Fibroblast of lung (primary cell): ENCODE measurements around the gene INF2. TPM values are rescaled to one million over a fixed set of nuclear protein-coding genes. Genes with fewer than 3 reads are reported as not detected.

Source experiments
- DNase-seq, 2 donors: peaks; one replicate each; pipeline versions ENCODE4 v3.0.0 to v3.0.0-alpha.2; 2010; ENCODE audit warnings: low read depth in 2 of 2
- H2AFZ ChIP-seq: 2 replicates; pipeline ENCODE4 v1.5.1; 2012; ENCODE audit warnings: low read length, control low read depth, inconsistent platforms
- H3K27ac ChIP-seq: 2 replicates; pipeline ENCODE4 v1.5.1; 2011; ENCODE audit warnings: low read length, control low read depth; ENCODE audit not compliant: insufficient read depth
- H3K27me3 ChIP-seq: 2 replicates; pipeline ENCODE4 v1.5.1; 2011; ENCODE audit warnings: mild to moderate bottlenecking, low read length; ENCODE audit not compliant: control insufficient read depth, insufficient read depth
- H3K36me3 ChIP-seq: 2 replicates; pipeline ENCODE4 v1.5.1; 2011; ENCODE audit warnings: low read length; ENCODE audit not compliant: control insufficient read depth, insufficient read depth
- H3K4me1 ChIP-seq: 2 replicates; pipeline ENCODE4 v1.5.1; 2011; ENCODE audit warnings: low read length; ENCODE audit not compliant: control insufficient read depth, insufficient read depth; ENCODE audit errors: extremely low read depth
- H3K4me2 ChIP-seq: 2 replicates; pipeline ENCODE4 v1.5.1; 2011; ENCODE audit warnings: low read length, control low read depth; ENCODE audit not compliant: insufficient read depth; ENCODE audit errors: extremely low read depth
- H3K4me3 ChIP-seq, 4 experiments: fragments of 200-600 bp in 1 of 4; sonication (generic) in 1 of 4; replicated peaks in 1 of 4; 2 replicates each; pipeline ENCODE4 v1.5.1; 2011 to 2016; ENCODE audit warnings: low read length in 4 of 4, low read depth in 3 of 4, mild to moderate bottlenecking in 3 of 4, control low read depth in 2 of 4, inconsistent platforms in 1 of 4, mixed read lengths in 1 of 4; ENCODE audit not compliant: insufficient read depth in 1 of 4; ENCODE audit errors: control extremely low read depth in 1 of 4
- H3K79me2 ChIP-seq: 2 replicates; pipeline ENCODE4 v1.5.1; 2012; ENCODE audit warnings: mild to moderate bottlenecking, low read length, inconsistent platforms; ENCODE audit not compliant: control insufficient read depth, insufficient read depth
- H3K9ac ChIP-seq: 2 replicates; pipeline ENCODE4 v1.5.1; 2011; ENCODE audit warnings: mild to moderate bottlenecking, low read length, control low read depth; ENCODE audit not compliant: insufficient read depth
- H3K9me3 ChIP-seq: 2 replicates; pipeline ENCODE4 v1.5.1; 2012; ENCODE audit warnings: low read depth, low read length; ENCODE audit not compliant: control insufficient read depth, insufficient read depth
- H4K20me1 ChIP-seq: 2 replicates; pipeline ENCODE4 v1.5.1; 2011; ENCODE audit warnings: low read length; ENCODE audit not compliant: control insufficient read depth, insufficient read depth; ENCODE audit errors: extremely low read depth
- CTCF ChIP-seq, 2 donors: IDR thresholded peaks in 1 of 2; conservative IDR thresholded peaks in 1 of 2; 1 replicate in 1 of 2; 2 replicates in 1 of 2; pipeline ENCODE4 v1.5.1; 2011 to 2012; ENCODE audit warnings: low read length in 2 of 2, control low read depth in 1 of 2, inconsistent platforms in 1 of 2, low read depth in 1 of 2, mild to moderate bottlenecking in 1 of 2
- EZH2 ChIP-seq: IDR thresholded peaks from 2 replicates; pipeline ENCODE4 v1.5.1; 2012; ENCODE audit warnings: low read length, control low read depth, mild to moderate bottlenecking; ENCODE audit errors: missing control alignments
- polyA plus RNA-seq, 2 donors: library from polyadenylated mRNA; depleted of rRNA in 1 of 2; stranded (reverse) in 1 of 2; unstranded in 1 of 2; fragments of >200 nt; gene quantifications; 2 replicates each; pipeline ENCODE4 v1.2.1, GENCODE V29; 2011 to 2012; ENCODE audit warnings: missing spikeins in 1 of 2
- total RNA-seq: library from RNA; depleted of rRNA; stranded (reverse); fragments of >200 nt; gene quantifications from 2 replicates; pipeline ENCODE4 v1.2.1, GENCODE V29; 2014

The INF2 gene
- total and polyA plus RNA-seq, 2 donors (not counting 1 experiment from before 2014, with no cell fraction given) = 19.8 to 50.9 TPM

- Histone ChIP-seq H3K4me3 (no peak overlapping the region), H3K27me3 (peaks cover 9% of the 10 kb centered on the region), H3K9me3 (no peaks in the 10 kb centered on the region), H3K79me2 (no peaks in the 10 kb centered on the region), H2AFZ (no peak overlapping the region), H3K4me2 (no peak overlapping the region), H4K20me1 (no peaks in the 10 kb centered on the region), H3K9ac (no peak overlapping the region), H3K27ac (no peak overlapping the region), H3K4me1 (peaks cover 11% of the 10 kb centered on the region), H3K36me3 (peaks cover 17% of the 10 kb centered on the region)
- no peak for TF ChIP-seq CTCF (conservative IDR thresholded peaks at IDR 0.05 in 1 of 2, IDR thresholded peaks at IDR 0.05 in 1 of 2; ENCODE audit: low read depth in 1 of 2, low read length in 2 of 2)
- TF ChIP-seq EZH2 = no peak
- no peak for DNase-seq
These were observed 33.7 kb downstream of the INF2 start for GRCh38 chr14:104722938-104723650.

- H3K9me3 ChIP-seq = no peaks in the 10 kb centered on the region
- TF ChIP-seq CTCF (conservative IDR thresholded peaks at IDR 0.05 in 1 of 2, IDR thresholded peaks at IDR 0.05 in 1 of 2; ENCODE audit: low read depth in 1 of 2, low read length in 2 of 2) (peak; percentile 66 to 76), EZH2 (no peak)
- H3K27ac ChIP-seq = no peak within 1 kb of the TSS
- peak within 1 kb of the TSS; percentile 64 for H3K4me2 ChIP-seq
- no peak within 1 kb of the TSS for H2AFZ ChIP-seq
- peak within 1 kb of the TSS; percentile 14 to 54 (median 38) for H3K4me3 ChIP-seq
- peak; percentile 32 to 39 for DNase-seq
- peaks cover 11% of the 10 kb centered on the region for H3K4me1 ChIP-seq
- peaks cover 17% of the 10 kb centered on the region for H3K36me3 ChIP-seq
- peaks cover 9% of the 10 kb centered on the region for H3K27me3 ChIP-seq
- H3K79me2 ChIP-seq = no peaks in the 10 kb centered on the region
- H3K9ac ChIP-seq = no peak within 1 kb of the TSS
- H4K20me1 ChIP-seq = no peaks in the 10 kb centered on the region
These were observed 34.4 kb downstream of the INF2 start, which contains the start of gene ADSS1 for GRCh38 chr14:104723651-104724406. ADSS1 (plus strand) TSS chr14:104724229; CDS start chr14:104724271, 42 bp downstream.

GRCh38 chr14:104724407-104724980, 35.1 kb downstream of the INF2 start:
- Histone ChIP-seq H3K4me3 (peak overlapping the region; percentile 9 to 54 (median 36)), H3K9me3 (no peaks in the 10 kb centered on the region), H3K4me1 (peaks cover 11% of the 10 kb centered on the region), H3K36me3 (peaks cover 11% of the 10 kb centered on the region), H3K4me2 (peak overlapping the region; percentile 64), H2AFZ (no peak overlapping the region), H3K27me3 (peaks cover 9% of the 10 kb centered on the region), H3K27ac (no peak overlapping the region), H3K79me2 (no peaks in the 10 kb centered on the region), H4K20me1 (no peaks in the 10 kb centered on the region), H3K9ac (no peak overlapping the region)
- DNase-seq = no peak
- TF ChIP-seq CTCF (conservative IDR thresholded peaks at IDR 0.05 in 1 of 2, IDR thresholded peaks at IDR 0.05 in 1 of 2; ENCODE audit: low read depth in 1 of 2, low read length in 2 of 2) (no peak), EZH2 (no peak)
